Measurements from ENCODE around the gene CACNA2D4.
"Not testable (repeated sequence)": the region's sequence is repeated elsewhere in the genome, so short reads cannot be mapped to it uniquely, and the experiment has no call there.

CACNA2D4 gene
- total RNA-seq: 6.7 to 9.3 reads per million in 2 donors

GRCh38 chr12:1918081-1918883 lies at the start of gene CACNA2D4:
Gene CACNA2D4 (minus strand): TSS chr12:1918652. CDS start chr12:1918473, 179 bp downstream.
- DNase-seq: no peak

- DNase-seq: no peak
Measured at GRCh38 chr12:1966561-1967226, 48.2 kb upstream of the CACNA2D4 start.

GRCh38 chr12:1965916-1966315 lies 47.5 kb upstream of the CACNA2D4 start:
- no peak for DNase-seq

GRCh38 chr12:1962051-1963020 lies 43.9 kb upstream of the CACNA2D4 start:
- no peak for DNase-seq

GRCh38 chr12:1956716-1957115 lies 38.3 kb upstream of the CACNA2D4 start:
- no peak for DNase-seq

GRCh38 chr12:1949771-1950470 lies 31.5 kb upstream of the CACNA2D4 start:
- no peak for DNase-seq

- no peak for DNase-seq
Measured at GRCh38 chr12:1948883-1949282, 30.4 kb upstream of the CACNA2D4 start.

- no peak for DNase-seq
Measured at GRCh38 chr12:1947081-1947480, 28.6 kb upstream of the CACNA2D4 start.

GRCh38 chr12:1946296-1946695 lies 27.8 kb upstream of the CACNA2D4 start:
- DNase-seq: no peak

GRCh38 chr12:1945502-1945901 lies 27.1 kb upstream of the CACNA2D4 start:
- not testable (repeated sequence) for DNase-seq

GRCh38 chr12:1939801-1940607 lies 21.6 kb upstream of the CACNA2D4 start:
- DNase-seq: peak; percentile 63

- no peak for DNase-seq
Measured at GRCh38 chr12:1939331-1939730, 20.9 kb upstream of the CACNA2D4 start.

GRCh38 chr12:1937481-1938224 lies 19.2 kb upstream of the CACNA2D4 start:
- no peak for DNase-seq

GRCh38 chr12:1936406-1937320 lies 18.2 kb upstream of the CACNA2D4 start:
- no peak for DNase-seq

- no peak for DNase-seq
Measured at GRCh38 chr12:1935700-1936378, 17.4 kb upstream of the CACNA2D4 start.

- no peak for DNase-seq
Measured at GRCh38 chr12:1935242-1935641, 16.8 kb upstream of the CACNA2D4 start.

GRCh38 chr12:1934831-1935230 lies 16.4 kb upstream of the CACNA2D4 start:
- no peak for DNase-seq

- DNase-seq: no peak
Measured at GRCh38 chr12:1934068-1934467, 15.6 kb upstream of the CACNA2D4 start.

Measured in activated gamma-delta T cell (primary cell).